ENCODE data around the gene MED15.

DNA sequence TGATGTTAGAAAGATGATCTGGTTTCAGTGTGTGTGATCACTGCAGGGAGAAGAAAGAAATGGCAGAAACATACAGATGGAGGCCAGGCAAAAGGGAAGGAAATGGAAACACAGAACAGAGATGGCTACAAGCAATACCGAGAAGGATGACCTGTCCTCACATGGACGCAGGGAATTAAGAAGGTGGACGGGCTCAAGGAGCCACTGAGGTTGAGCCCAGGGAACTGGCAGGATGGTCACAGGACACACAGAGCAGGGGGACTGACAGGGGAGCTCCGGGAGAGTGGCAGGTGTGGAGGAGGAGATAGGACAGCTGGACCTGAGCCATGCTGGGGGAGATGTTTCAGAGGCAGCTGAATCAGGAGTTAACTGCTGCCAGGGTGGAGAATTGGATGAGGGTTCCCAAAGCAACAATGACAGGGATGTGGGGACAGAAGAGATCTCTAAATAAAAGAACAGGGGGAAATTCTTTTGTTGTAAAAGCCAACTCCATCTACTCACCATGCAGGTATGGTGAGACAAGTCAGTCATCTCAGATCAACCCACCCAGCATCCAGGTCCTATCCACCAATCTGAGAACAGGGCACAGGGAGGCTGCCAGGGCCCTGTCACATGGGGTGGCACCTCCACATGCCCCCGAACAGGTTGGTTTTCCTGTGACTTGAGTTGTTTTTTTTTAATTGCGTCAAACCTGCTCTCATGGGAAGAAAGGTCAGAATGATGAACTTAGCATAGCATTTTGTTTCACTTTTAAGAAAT, 38.1 kb upstream of the MED15 start:
- no peak for TF ChIP-seq EZH2 (IDR thresholded peaks at IDR 0.05; ENCODE audit: low read depth, unreplicated experiment)
- TF ChIP-seq, protein P1, sequence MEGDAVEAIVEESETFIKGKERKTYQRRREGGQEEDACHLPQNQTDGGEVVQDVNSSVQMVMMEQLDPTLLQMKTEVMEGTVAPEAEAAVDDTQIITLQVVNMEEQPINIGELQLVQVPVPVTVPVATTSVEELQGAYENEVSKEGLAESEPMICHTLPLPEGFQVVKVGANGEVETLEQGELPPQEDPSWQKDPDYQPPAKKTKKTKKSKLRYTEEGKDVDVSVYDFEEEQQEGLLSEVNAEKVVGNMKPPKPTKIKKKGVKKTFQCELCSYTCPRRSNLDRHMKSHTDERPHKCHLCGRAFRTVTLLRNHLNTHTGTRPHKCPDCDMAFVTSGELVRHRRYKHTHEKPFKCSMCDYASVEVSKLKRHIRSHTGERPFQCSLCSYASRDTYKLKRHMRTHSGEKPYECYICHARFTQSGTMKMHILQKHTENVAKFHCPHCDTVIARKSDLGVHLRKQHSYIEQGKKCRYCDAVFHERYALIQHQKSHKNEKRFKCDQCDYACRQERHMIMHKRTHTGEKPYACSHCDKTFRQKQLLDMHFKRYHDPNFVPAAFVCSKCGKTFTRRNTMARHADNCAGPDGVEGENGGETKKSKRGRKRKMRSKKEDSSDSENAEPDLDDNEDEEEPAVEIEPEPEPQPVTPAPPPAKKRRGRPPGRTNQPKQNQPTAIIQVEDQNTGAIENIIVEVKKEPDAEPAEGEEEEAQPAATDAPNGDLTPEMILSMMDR (conservative IDR thresholded peaks at IDR 0.05; ENCODE audit: low read depth in 2 of 2), result no peak
- TF ChIP-seq POLR2AphosphoS5 (IDR thresholded peaks at IDR 0.05; ENCODE audit: low read depth), result no peak
